Activated T-cell treated with anti-CD3 and anti-CD28 coated beads for 1 hour (primary cell): ENCODE results near the gene TBL1Y.
A peak's percentile ranks its signal among the peaks of the same experiment; 100 is the strongest.
"Not testable (repeated sequence)": the region's sequence is repeated elsewhere in the genome, so short reads cannot be mapped to it uniquely, and the experiment has no call there.

Source experiments
- DNase-seq: peaks from one replicate; pipeline ENCODE4 v3.0.0-alpha.2; 2020; ENCODE audit warnings: low read depth

Gene TBL1Y

GRCh38 chrY:6910372-6911252 lies at the start of gene TBL1Y:
Gene TBL1Y (plus strand): TSS chrY:6910697. CDS start chrY:7025085, 114,388 bp downstream.
- DNase-seq: no peak

GRCh38 chrY:6894496-6894895 lies 16.0 kb upstream of the TBL1Y start:
- DNase-seq: no peak

- DNase-seq: no peak
Measured at GRCh38 chrY:6895236-6895635, 15.3 kb upstream of the TBL1Y start.

GRCh38 chrY:6902116-6902515 lies 8.4 kb upstream of the TBL1Y start:
- DNase-seq: not testable (repeated sequence)

- DNase-seq: no peak
Measured at GRCh38 chrY:6907591-6907990, 2.9 kb upstream of the TBL1Y start.

- DNase-seq: not testable (repeated sequence)
Measured at GRCh38 chrY:6908021-6908420, 2.5 kb upstream of the TBL1Y start.

- DNase-seq: no peak
Measured at GRCh38 chrY:6909118-6909521, 1.4 kb upstream of the TBL1Y start.

- DNase-seq: no peak
Measured at GRCh38 chrY:6909856-6910255, 641 bp upstream of the TBL1Y start.

GRCh38 chrY:6911253-6911881 lies 870 bp downstream of the TBL1Y start, which contains the start of gene AMELY:
Gene AMELY (minus strand): TSS chrY:6911752. CDS start chrY:6872608, 39,144 bp downstream.
- no peak for DNase-seq

GRCh38 chrY:6913362-6913761 lies 2.9 kb downstream of the TBL1Y start:
- DNase-seq: no peak

GRCh38 chrY:6921061-6921460 lies 10.6 kb downstream of the TBL1Y start:
- no peak for DNase-seq

GRCh38 chrY:6928265-6928664 lies 17.8 kb downstream of the TBL1Y start:
- no peak for DNase-seq

- no peak for DNase-seq
Measured at GRCh38 chrY:6929237-6929636, 18.7 kb downstream of the TBL1Y start.

- no peak for DNase-seq
Measured at GRCh38 chrY:6931779-6932396, 21.4 kb downstream of the TBL1Y start.

- no peak for DNase-seq
Measured at GRCh38 chrY:6935497-6935896, 25.0 kb downstream of the TBL1Y start.

- no peak for DNase-seq
Measured at GRCh38 chrY:6947695-6948094, 37.2 kb downstream of the TBL1Y start.

- DNase-seq: no peak
Measured at GRCh38 chrY:6948378-6948777, 37.9 kb downstream of the TBL1Y start.

- DNase-seq: no peak
Measured at GRCh38 chrY:6949947-6950346, 39.5 kb downstream of the TBL1Y start.

- DNase-seq: peak; percentile 2
Measured at GRCh38 chrY:6964732-6965131, 54.2 kb downstream of the TBL1Y start.

GRCh38 chrY:6966521-6966920 lies 56.0 kb downstream of the TBL1Y start:
- DNase-seq: no peak

GRCh38 chrY:6967736-6968135 lies 57.2 kb downstream of the TBL1Y start:
- no peak for DNase-seq

GRCh38 chrY:6968191-6968590 lies 57.7 kb downstream of the TBL1Y start:
- DNase-seq: no peak
